Stomach smooth muscle (tissue), 2 donors: ENCODE measurements around the gene UBAP2L.
"Not testable (repeated sequence)": the region's sequence is repeated elsewhere in the genome, so short reads cannot be mapped to it uniquely, and the experiment has no call there.

ENCODE experiments used
- H3K27ac ChIP-seq: one replicate; pipeline ENCODE4 v1.7.0; 2013; ENCODE audit warnings: mild to moderate bottlenecking, low read length, inconsistent platforms
- H3K27me3 ChIP-seq, 2 donors: one replicate each; pipeline ENCODE4 v1.7.0; 2013; ENCODE audit warnings: low read length in 2 of 2; ENCODE audit not compliant: insufficient read depth in 2 of 2, control insufficient read depth in 1 of 2
- H3K36me3 ChIP-seq, 2 donors: one replicate each; pipeline ENCODE4 v1.7.0; 2013; ENCODE audit warnings: low read length in 2 of 2; ENCODE audit not compliant: control insufficient read depth in 2 of 2, insufficient read depth in 2 of 2
- H3K4me1 ChIP-seq: one replicate; pipeline ENCODE4 v1.7.0; 2013; ENCODE audit warnings: low read length; ENCODE audit not compliant: control insufficient read depth, insufficient read depth
- H3K4me3 ChIP-seq, 2 donors: one replicate each; pipeline ENCODE4 v1.7.0; 2013; ENCODE audit warnings: low read length in 2 of 2
- H3K9ac ChIP-seq, 2 donors: one replicate each; pipeline ENCODE4 v1.7.0; 2013; ENCODE audit warnings: low read length in 2 of 2, mild to moderate bottlenecking in 1 of 2
- H3K9me3 ChIP-seq, 2 donors: one replicate each; pipeline ENCODE4 v1.7.0; 2013; ENCODE audit warnings: low read length in 2 of 2; ENCODE audit not compliant: control insufficient read depth in 2 of 2
- donor health status: healthy.
- donor health status: Pancreatic carcinoma.

Gene UBAP2L

DNA sequence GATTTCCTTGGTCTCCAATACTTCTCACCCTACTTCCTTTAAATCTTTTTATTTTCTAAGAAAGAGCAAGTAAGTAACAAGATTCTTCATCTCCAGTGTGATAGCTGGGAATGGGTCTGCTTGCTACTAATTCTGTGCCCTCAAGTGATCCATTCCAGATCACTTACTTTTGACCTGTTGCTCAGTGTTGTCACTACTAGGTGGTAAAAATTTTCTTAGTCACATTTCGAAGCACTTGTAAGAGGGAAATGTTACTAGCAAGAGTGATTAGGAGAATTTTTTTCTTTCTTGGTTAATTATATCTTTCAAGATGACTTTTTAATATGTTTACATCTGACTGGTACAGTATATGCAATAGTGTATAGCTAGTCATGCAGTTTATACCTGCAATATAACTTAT, 2.2 kb downstream of the UBAP2L start:
- Histone ChIP-seq H3K27ac (no peak overlapping the region), H3K27me3 (no peaks in the 10 kb centered on the region), H3K9ac (no peak overlapping the region), H3K4me1 (peaks cover 30% of the 10 kb centered on the region), H3K36me3 (peaks cover 4 to 9% of the 10 kb centered on the region in 2 donors), H3K9me3 (no peaks in the 10 kb centered on the region), H3K4me3 (no peak overlapping the region)

GRCh38 chr1:154223621-154224020, 2.9 kb downstream of the UBAP2L start:
- H3K9me3 ChIP-seq: no peaks in the 10 kb centered on the region
- no peak overlapping the region for H3K27ac ChIP-seq
- peaks cover 27% of the 10 kb centered on the region for H3K4me1 ChIP-seq

DNA sequence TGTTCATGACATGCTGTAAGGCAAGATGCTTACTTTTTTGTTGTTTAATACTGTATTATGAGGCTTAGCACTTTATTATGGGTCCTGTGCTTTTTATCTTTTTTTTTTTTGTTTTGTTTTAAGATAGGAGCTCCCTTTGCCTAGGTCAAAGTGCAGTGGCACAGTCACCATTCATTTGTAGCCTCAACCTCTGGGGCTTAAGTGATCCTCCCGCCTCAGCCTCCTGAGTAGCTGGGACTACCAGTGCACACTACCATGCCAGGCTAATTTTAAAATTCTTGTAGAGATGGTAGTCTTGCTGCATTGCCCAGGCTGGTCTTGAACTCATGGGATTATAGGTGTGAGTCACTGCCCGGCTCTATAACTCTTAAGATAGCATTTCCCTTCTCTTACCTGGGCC, 4.6 kb downstream of the UBAP2L start:
- peaks cover 15% of the 10 kb centered on the region for H3K4me1 ChIP-seq
- no peaks in the 10 kb centered on the region for H3K27me3 ChIP-seq
- H3K36me3 ChIP-seq: peaks cover 8 to 23% of the 10 kb centered on the region in 2 donors
- H3K27ac ChIP-seq: no peak overlapping the region
- H3K4me3 ChIP-seq: no peak overlapping the region
- H3K9me3 ChIP-seq: no peaks in the 10 kb centered on the region
- no peak overlapping the region for H3K9ac ChIP-seq

More at GRCh38 chr1:154223621-154224020, 2.9 kb downstream of the UBAP2L start:
- Histone ChIP-seq H3K27me3 (no peaks in the 10 kb centered on the region), H3K36me3 (peaks cover 4 to 11% of the 10 kb centered on the region in 2 donors), H3K9ac (no peak overlapping the region), H3K4me3 (no peak overlapping the region)

DNA sequence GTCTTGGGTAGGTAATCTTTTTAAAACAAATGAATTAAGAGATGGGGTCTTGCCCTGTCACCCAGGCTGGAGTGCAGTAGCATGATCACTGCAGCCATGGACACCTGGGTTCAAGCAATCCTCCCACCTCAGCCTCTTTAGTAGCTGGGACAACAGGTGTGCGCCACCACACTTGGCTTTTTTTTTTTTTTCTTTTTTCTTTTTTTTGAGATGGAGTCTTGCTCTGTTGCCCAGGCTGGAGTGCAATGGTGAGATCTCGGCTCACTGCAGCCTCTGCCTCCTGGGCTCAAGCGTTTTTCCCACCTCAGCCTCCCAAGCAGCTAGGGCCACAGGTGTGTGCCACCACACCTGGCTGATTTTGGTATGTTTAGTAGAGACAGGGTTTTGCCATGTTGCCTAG, 10.4 kb downstream of the UBAP2L start:
- H3K4me3 ChIP-seq, H3K9ac ChIP-seq, H3K27me3 ChIP-seq, H3K9me3 ChIP-seq, H3K27ac ChIP-seq, H3K4me1 ChIP-seq: not testable (repeated sequence)
- H3K36me3 ChIP-seq: peaks cover 41 to 53% of the 10 kb centered on the region in 2 donors

DNA sequence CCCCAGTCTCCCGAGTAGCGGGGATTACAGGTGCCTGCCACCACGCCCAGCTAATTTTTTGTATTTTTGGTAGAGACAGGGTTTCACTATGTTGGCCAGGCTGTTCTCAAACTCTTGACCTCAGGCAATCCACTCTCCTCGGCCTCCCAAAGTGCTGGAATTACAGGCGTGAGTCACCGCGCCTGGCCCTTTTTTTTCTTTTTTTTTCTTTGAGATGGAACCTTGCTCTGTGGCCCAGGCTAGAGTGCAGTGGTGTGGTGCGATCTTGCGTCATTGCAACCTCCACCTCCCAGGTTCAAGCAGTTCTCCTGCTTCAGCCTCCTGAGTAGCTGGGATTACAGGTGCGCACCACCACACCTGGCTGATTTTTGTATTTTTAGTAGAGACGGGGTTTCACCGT, 12.4 kb downstream of the UBAP2L start:
- not testable (repeated sequence) for H3K27me3 ChIP-seq, H3K9ac ChIP-seq, H3K27ac ChIP-seq, H3K4me3 ChIP-seq, H3K9me3 ChIP-seq, H3K4me1 ChIP-seq
- peaks cover 59 to 64% of the 10 kb centered on the region in 2 donors for H3K36me3 ChIP-seq

GRCh38 chr1:154236855-154237254, 16.1 kb downstream of the UBAP2L start:
- Histone ChIP-seq H3K36me3 (peaks cover 46 to 62% of the 10 kb centered on the region in 2 donors), H3K27me3 (no peaks in the 10 kb centered on the region), H3K4me1 (no peaks in the 10 kb centered on the region), H3K27ac (no peak overlapping the region), H3K9ac (no peak overlapping the region), H3K9me3 (no peaks in the 10 kb centered on the region), H3K4me3 (no peak overlapping the region)

DNA sequence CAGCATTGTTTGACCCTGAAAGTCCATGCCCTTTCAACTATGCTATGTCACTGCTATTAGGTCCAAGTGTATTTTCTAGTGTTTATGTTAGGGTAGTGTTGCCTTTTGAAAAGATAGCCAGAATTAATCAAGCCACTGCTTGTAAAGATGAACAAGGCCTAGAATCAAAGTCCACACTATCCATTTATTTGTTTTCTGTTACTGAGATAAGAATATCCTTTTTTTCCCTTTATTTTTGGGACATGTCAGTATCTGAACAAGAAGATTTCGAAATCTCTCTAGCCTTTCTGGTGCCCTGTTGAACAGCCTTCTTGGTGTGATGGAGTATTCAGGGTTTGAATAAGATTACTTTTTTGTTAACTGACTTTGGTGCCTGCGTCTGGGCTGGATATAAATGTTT, 16.7 kb downstream of the UBAP2L start:
- H3K9ac ChIP-seq: no peak overlapping the region
- no peaks in the 10 kb centered on the region for H3K9me3 ChIP-seq
- H3K4me3 ChIP-seq: no peak overlapping the region
- H3K4me1 ChIP-seq: no peaks in the 10 kb centered on the region
- H3K27ac ChIP-seq: no peak overlapping the region
- H3K36me3 ChIP-seq: peaks cover 49 to 65% of the 10 kb centered on the region in 2 donors
- H3K27me3 ChIP-seq: no peaks in the 10 kb centered on the region

- Histone ChIP-seq H3K9me3 (no peaks in the 10 kb centered on the region), H3K4me1 (no peaks in the 10 kb centered on the region), H3K9ac (no peak overlapping the region), H3K27me3 (no peaks in the 10 kb centered on the region), H3K27ac (no peak overlapping the region), H3K4me3 (no peak overlapping the region), H3K36me3 (peaks cover 49 to 71% of the 10 kb centered on the region in 2 donors)
Observed at GRCh38 chr1:154237880-154238506, 17.2 kb downstream of the UBAP2L start.

GRCh38 chr1:154239491-154239890, 18.7 kb downstream of the UBAP2L start:
- Histone ChIP-seq H3K9me3 (no peaks in the 10 kb centered on the region), H3K4me1 (no peaks in the 10 kb centered on the region), H3K4me3 (no peak overlapping the region), H3K27me3 (no peaks in the 10 kb centered on the region), H3K27ac (no peak overlapping the region), H3K36me3 (peaks cover 58 to 71% of the 10 kb centered on the region in 2 donors), H3K9ac (no peak overlapping the region)

- H3K27ac ChIP-seq: no peak overlapping the region
- no peaks in the 10 kb centered on the region for H3K27me3 ChIP-seq
- H3K4me1 ChIP-seq: no peaks in the 10 kb centered on the region
- H3K9ac ChIP-seq: no peak overlapping the region
- no peaks in the 10 kb centered on the region for H3K9me3 ChIP-seq
- H3K4me3 ChIP-seq: no peak overlapping the region
- peaks cover 59 to 72% of the 10 kb centered on the region in 2 donors for H3K36me3 ChIP-seq
Observed at GRCh38 chr1:154240294-154240833, 19.6 kb downstream of the UBAP2L start.

- Histone ChIP-seq H3K4me3 (no peak overlapping the region), H3K36me3 (peaks cover 56 to 70% of the 10 kb centered on the region in 2 donors)
Observed at GRCh38 chr1:154241703-154242351, 21.1 kb downstream of the UBAP2L start.

More at GRCh38 chr1:154241703-154242351, 21.1 kb downstream of the UBAP2L start:
- Histone ChIP-seq H3K27me3 (no peaks in the 10 kb centered on the region), H3K9me3 (no peaks in the 10 kb centered on the region), H3K4me1 (no peaks in the 10 kb centered on the region), H3K9ac (no peak overlapping the region), H3K27ac (no peak overlapping the region)
